AG20443 (cell line): ENCODE results near the gene TAF7.
"Not testable (repeated sequence)": the region's sequence is repeated elsewhere in the genome, so short reads cannot be mapped to it uniquely, and the experiment has no call there.

Experiments
- DNase-seq: peaks from one replicate; pipeline ENCODE4 v3.0.0; 2012; ENCODE audit warnings: low spot score, mixed read lengths

Gene TAF7

GRCh38 chr5:141338538-141339306, 18.1 kb upstream of the TAF7 start, which contains the start of gene PCDHGA2:
PCDHGA2 (plus strand) TSS chr5:141338760.
- peak; percentile 55 for DNase-seq

DNA sequence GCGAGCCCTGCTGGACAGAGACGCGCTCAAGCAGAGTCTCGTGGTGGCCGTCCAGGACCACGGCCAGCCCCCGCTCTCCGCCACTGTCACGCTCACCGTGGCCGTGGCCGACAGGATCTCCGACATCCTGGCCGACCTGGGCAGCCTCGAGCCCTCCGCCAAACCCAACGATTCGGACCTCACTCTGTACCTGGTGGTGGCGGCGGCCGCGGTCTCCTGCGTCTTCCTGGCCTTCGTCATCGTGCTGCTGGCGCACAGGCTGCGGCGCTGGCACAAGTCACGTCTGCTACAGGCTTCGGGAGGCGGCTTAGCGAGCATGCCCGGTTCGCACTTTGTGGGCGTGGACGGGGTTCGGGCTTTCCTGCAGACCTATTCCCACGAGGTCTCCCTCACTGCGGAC, 12.0 kb upstream of the TAF7 start:
- DNase-seq: not testable (repeated sequence)

GRCh38 chr5:141330299-141331080, 9.9 kb upstream of the TAF7 start, which contains the start of gene PCDHGA1:
PCDHGA1 (plus strand) TSS chr5:141330514.
- DNase-seq: peak; percentile 61

- no peak for DNase-seq
These were observed 7.6 kb upstream of the TAF7 start for GRCh38 chr5:141328231-141328630.

GRCh38 chr5:141326088-141326854, 5.7 kb upstream of the TAF7 start:
- DNase-seq: peak; percentile 88

DNA sequence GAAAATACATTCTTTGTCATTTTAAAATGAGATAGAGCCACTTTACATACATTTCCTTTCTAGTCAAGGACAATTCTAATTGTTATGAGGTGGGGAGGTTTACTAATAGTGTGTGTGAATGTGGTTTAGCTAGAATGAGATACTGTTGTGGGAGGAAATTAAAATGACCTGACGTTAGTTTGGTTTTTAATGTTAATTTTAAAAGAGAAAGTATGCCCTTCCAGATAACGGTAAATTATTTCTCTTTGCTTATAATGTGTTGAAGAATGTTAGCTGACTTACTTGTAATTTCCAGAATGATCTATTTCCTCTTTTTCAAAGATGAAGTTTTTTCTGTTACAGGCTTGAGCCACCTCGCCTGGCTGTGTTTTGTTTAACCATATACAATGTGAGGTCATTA, 1.7 kb upstream of the TAF7 start:
- no peak for DNase-seq

DNA sequence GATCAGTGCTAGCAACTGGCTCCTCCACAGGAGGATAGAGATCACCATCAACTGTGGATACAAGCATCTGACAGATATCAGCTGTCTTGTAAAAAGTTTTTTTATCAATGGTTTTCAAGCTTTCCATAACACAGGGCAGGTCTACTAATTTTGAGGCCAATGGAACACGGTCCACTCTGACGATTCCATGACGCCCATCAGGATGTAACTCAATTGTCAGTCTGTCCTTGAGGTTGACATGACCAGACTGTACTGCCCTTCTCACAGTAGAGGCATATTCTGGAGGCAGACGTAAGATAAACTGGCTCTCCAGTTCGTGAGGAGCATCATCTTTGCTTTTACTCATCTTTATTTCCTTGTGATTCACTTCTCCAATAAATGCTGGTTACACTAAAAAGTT, 885 bp downstream of the TAF7 start:
- DNase-seq: no peak

DNA sequence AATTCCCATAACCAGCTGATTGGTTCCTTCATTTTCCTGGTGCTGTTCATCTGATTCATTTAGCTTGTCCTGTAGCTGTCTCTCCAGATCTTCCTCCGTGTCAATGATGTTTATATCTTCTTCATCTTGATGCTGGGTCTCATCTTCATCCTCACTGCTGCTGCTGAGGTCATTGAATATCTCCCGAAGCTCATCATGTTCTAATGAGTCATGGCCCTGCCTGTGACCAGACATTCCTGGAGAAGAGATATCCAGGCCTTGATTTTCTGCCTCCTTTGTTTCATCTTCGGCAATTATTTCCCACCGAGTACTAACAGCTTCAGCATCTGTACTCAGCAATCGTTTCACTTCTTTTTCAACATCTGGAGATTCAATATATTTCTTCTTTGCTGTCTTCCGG, 1.4 kb downstream of the TAF7 start:
- no peak for DNase-seq

- not testable (repeated sequence) for DNase-seq
These were observed 3.6 kb downstream of the TAF7 start for GRCh38 chr5:141316963-141317362.

- DNase-seq: no peak
These were observed 6.9 kb downstream of the TAF7 start for GRCh38 chr5:141313711-141314110.

DNA sequence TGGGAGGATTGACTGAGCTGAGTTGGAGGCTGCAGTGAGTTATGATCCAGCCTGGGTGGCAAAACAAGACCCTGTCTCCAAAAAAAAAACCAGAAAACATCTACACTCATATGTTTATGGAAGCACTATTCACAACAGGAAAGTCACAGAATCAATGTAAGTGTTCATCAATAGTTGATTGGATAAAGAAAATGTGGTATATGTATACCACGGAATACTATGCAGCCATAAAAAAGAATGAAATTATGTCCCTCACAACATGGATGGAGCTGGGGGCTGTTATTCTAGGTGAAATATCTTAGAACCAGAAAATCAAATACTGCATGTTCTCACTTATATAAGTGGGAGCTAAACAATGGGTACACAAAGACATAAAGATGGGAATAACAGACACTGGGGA, 14.0 kb downstream of the TAF7 start:
- no peak for DNase-seq

GRCh38 chr5:141303756-141304155, 16.8 kb downstream of the TAF7 start, which contains the start of gene SLC25A2:
SLC25A2 (minus strand) TSS chr5:141304049; CDS start chr5:141303865, 184 bp downstream.
- no peak for DNase-seq

GRCh38 chr5:141298376-141298775, 22.2 kb downstream of the TAF7 start:
- DNase-seq: no peak

GRCh38 chr5:141272906-141273305, 47.7 kb downstream of the TAF7 start:
- DNase-seq: no peak

DNA sequence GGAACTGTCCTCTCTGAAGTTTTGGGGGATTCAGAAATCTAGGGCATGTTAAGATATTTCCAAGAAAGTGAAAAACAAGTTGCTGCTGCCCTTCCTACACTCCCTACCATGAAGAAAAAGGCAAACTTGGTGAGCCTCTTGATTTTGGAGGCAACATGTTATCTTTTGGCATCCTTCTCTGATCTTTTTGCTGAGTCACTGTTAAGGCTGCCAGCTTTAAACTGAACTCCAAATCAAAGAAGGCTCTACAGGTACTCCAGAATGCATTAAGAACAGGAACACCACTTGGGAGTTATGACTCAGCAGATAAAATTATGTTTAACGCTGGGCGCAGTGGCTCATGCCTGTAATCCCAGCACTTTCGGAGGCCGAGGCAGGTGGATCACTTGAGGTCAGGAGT, 51.4 kb downstream of the TAF7 start:
- no peak for DNase-seq
